Heart right ventricle (tissue), 16 donors: ENCODE results near the gene HS6ST3. TPM values are rescaled to one million over a fixed set of nuclear protein-coding genes. Genes with fewer than 3 reads are reported as not detected.

Experiments
- ATAC-seq, 8 donors: fragments of 200-7000 bp; cut with Tn5 transposase; one replicate each; pipeline ENCODE4 v1.9.1; 2020; ENCODE audit warnings: mild to moderate bottlenecking in 8 of 8, moderate library complexity in 8 of 8, moderate number of reproducible peaks in 1 of 8
- DNase-seq, 2 donors: peaks; one replicate each; pipeline ENCODE4 v3.0.0-alpha.2; 2020
- H3K27ac ChIP-seq, 10 donors: fragments of 200-600 bp; sonication (generic) in 2 of 10; one replicate each; pipeline versions ENCODE4 v1.5.0 to v1.8.0; 2020 to 2022; ENCODE audit warnings: mild to moderate bottlenecking in 3 of 10
- H3K27me3 ChIP-seq, 7 donors: fragments of 200-600 bp; one replicate each; pipeline ENCODE4 v1.8.0; 2021 to 2022; ENCODE audit warnings: mild to moderate bottlenecking in 2 of 7
- H3K36me3 ChIP-seq, 9 donors: fragments of 200-600 bp; sonication (generic) in 1 of 9; one replicate each; pipeline versions ENCODE4 v1.5.0 to v1.8.0; 2020 to 2022; ENCODE audit warnings: mild to moderate bottlenecking in 2 of 9
- H3K4me1 ChIP-seq, 9 donors: fragments of 200-600 bp; sonication (generic) in 1 of 9; one replicate each; pipeline versions ENCODE4 v1.5.0 to v1.8.0; 2020 to 2022; ENCODE audit warnings: mild to moderate bottlenecking in 4 of 9
- H3K4me3 ChIP-seq, 10 donors: fragments of 200-600 bp; sonication (generic) in 2 of 10; one replicate each; pipeline versions ENCODE4 v1.5.0 to v1.8.0; 2020 to 2022; ENCODE audit warnings: mild to moderate bottlenecking in 7 of 10, moderate library complexity in 2 of 10
- H3K9me3 ChIP-seq, 11 donors: fragments of 200-600 bp in 10 of 11; sonication (generic) in 2 of 11; one replicate each; pipeline versions ENCODE4 v1.5.0 to v1.8.0; 2013 to 2022; ENCODE audit warnings: mild to moderate bottlenecking in 2 of 11, control low read depth in 1 of 11, moderate library complexity in 1 of 11
- WGBS, 2 donors: extraction: QIAGEN DNeasy Blood & Tissue Kit; methylation state at CpG; one replicate each; pipeline ENCODE4 v1.1.7; 2013; ENCODE audit warnings: inconsistent platforms in 1 of 2; 5-methylcytosine and 5-hydroxymethylcytosine counted together
- intact Hi-C, 10 donors: fragments of 100-400 bp; cut with DNase I; formaldehyde crosslinking; loops; one replicate each; pipeline versions ENCODE4 v1.11.1 to v1.14.2; 2022
- polyA plus RNA-seq, 2 donors: library from polyadenylated mRNA; stranded (reverse); fragments of 200-250 nt; gene quantifications; one replicate each; pipeline ENCODE4 v1.2.3, GENCODE V29; 2013
- total RNA-seq, 10 donors: library from RNA; stranded (reverse); fragmentation: NEBNext Ultra II Directional in 3 of 10; extraction: Animal tissue kit (Norgen Biotek cat#: 25700) in 3 of 10; gene quantifications; one replicate each; pipeline versions ENCODE4 v1.2.1 to v1.2.4, GENCODE V29; 2021 to 2023
- TF ChIP-seq, protein P1 (sequence below), 9 donors: fragments of 200-600 bp; sonication (generic) in 2 of 9; IDR thresholded peaks; one replicate each; pipeline versions ENCODE4 v1.5.0 to v1.8.0; 2021 to 2022; ENCODE audit warnings: antibody characterized with exemption in 9 of 9, mild to moderate bottlenecking in 5 of 9, moderate library complexity in 1 of 9
- donor health status: Arrhythmogenic right ventricular cardiomyopathy.
- donor health status: ischemic (EF 13 %, LVEDD 7.1; RV severe dilation, severe dysfunction).
- donor health status: healthy with polysubstance abuse.
- donor health status: DM: no; HTN: yes; CAD: no.
- donor health status: DM: no; HTN: no; CAD: no.
- donor health status: ischemic (EF 25% LVEDD 6.9; RV normal size, moderate dysfunction).
- donor health status: ischemic (EF 25% LVEDD 5.7; RV mildly dilated, moderate dysfunction).
- donor health status: healthy.
- donor health status: DM: yes; HTN: yes; CAD: no.
- donor health status: Ischemic cardiomyopathy.
- donor health status: ischemic (EF 35%, LVEDD 5.7; RV mildly dilated, moderate dysfunction).
- donor health status: nonischemic (EF 11% LVEDD 7.7; RV severe dilation, severe dysfunction).
- donor health status: DM: yes; HTN: yes; CAD: no.
- donor health status: PGD.
- donor health status: ischemic (EF 29% LVEDD 5.4; RV normal size, mild dysfunction).
- donor health status: nonischemic (EF 23%, LVEDD 6.1; RV moderate dilation, normal function).

Gene HS6ST3
- total and polyA plus RNA-seq, 12 donors: 0.01 to 7.6 (median 1.2) TPM

DNA sequence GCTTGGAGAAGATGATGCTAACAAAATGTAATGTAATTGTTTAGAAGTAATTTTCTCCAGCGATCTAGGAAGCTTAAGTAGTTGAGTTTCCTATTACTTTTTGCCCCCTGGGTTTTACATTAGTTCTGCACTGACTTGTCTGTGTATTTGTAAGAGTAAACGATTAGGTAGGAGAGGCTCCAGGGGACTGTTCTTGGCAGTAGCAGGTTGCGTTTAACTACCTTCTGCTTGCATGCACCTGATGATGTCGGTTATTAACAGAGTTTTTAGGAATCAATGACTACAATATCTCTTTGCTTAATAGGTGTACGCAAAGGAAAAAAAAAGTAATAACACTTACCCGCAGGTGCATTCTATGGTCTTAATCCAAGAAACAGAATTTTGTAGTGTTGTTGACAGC lies 18.4 kb upstream of the HS6ST3 start:
- TF ChIP-seq, protein P1, sequence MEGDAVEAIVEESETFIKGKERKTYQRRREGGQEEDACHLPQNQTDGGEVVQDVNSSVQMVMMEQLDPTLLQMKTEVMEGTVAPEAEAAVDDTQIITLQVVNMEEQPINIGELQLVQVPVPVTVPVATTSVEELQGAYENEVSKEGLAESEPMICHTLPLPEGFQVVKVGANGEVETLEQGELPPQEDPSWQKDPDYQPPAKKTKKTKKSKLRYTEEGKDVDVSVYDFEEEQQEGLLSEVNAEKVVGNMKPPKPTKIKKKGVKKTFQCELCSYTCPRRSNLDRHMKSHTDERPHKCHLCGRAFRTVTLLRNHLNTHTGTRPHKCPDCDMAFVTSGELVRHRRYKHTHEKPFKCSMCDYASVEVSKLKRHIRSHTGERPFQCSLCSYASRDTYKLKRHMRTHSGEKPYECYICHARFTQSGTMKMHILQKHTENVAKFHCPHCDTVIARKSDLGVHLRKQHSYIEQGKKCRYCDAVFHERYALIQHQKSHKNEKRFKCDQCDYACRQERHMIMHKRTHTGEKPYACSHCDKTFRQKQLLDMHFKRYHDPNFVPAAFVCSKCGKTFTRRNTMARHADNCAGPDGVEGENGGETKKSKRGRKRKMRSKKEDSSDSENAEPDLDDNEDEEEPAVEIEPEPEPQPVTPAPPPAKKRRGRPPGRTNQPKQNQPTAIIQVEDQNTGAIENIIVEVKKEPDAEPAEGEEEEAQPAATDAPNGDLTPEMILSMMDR (IDR thresholded peaks at IDR 0.05): no peak
- no peak overlapping the region for H3K27ac ChIP-seq
- WGBS, 2 donors: 89 to 90% methylated on average over 6 of the region's 6 CpGs
- H3K9me3 ChIP-seq: no peaks in the 10 kb centered on the region
- intact Hi-C loops: no loop called here
- H3K4me3 ChIP-seq: no peak overlapping the region
- H3K27me3 ChIP-seq: peaks cover 0 to 28% (median 14%) of the 10 kb centered on the region in 7 donors
- no peaks in the 10 kb centered on the region for H3K36me3 ChIP-seq
- H3K4me1 ChIP-seq: no peaks in the 10 kb centered on the region
- DNase-seq: no peak
- no peak for ATAC-seq

DNA sequence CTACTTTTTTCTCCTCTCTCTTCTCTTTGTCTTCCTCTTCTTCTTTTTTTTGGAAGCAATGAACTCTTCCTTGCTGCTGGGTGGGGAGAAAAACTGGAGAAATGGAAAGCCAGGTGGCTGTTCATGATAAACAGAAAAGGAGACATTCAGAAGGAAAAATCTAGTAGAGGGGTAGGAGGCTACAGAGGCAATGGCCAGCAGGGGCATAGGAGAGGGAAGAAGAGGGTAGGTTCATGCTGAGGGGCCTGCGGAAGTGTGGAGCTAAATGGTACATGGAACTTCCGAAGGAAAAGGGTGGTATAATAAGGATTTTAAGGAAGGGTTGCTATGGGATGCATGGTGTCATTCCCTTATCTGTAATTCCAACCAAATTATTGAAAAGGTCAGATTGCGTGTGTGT lies 17.5 kb upstream of the HS6ST3 start:
- Histone ChIP-seq H3K9me3 (no peaks in the 10 kb centered on the region), H3K27ac (no peak overlapping the region), H3K4me1 (no peaks in the 10 kb centered on the region), H3K4me3 (no peak overlapping the region), H3K36me3 (no peaks in the 10 kb centered on the region), H3K27me3 (peaks cover 0 to 37% (median 14%) of the 10 kb centered on the region in 7 donors)
- TF ChIP-seq, protein P1 (IDR thresholded peaks at IDR 0.05): no peak
- intact Hi-C loops: no loop called here
- DNase-seq: no peak
- no peak for ATAC-seq
- 79 to 86% methylated on average over 3 of the region's 3 CpGs for WGBS, 2 donors

DNA sequence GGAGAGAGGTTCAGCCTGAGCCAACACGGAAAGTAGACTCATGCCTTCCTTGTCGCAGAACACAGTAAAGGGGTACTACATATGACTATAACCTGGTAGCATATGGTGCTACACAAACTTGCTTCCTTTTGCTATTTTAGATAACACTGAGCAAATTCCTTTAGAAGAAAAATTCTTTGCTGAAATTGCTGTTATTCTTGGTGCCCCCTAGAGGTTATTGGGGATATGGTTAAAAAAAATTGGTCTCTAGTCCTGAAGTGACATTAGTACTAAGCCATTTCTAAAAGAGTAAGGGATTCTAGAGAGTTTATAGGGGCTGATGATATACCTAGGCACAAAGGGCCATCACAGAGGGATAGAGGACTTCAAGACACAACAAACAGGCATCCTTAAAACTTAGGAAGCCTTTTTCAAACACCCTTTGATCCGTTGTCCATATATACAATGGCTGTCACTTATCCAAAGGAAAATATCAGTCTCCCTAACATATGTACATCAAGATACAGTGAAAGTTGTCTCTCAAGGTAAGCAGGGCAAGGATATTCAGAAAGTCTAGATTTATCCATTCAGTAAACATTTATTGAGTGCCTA lies 13.9 kb upstream of the HS6ST3 start:
- H3K27ac ChIP-seq: no peak overlapping the region
- H3K36me3 ChIP-seq: no peaks in the 10 kb centered on the region
- intact Hi-C loops: no loop called here
- H3K9me3 ChIP-seq: no peaks in the 10 kb centered on the region
- WGBS, 2 donors: 70 to 72% methylated on average over 3 of the region's 3 CpGs
- H3K4me1 ChIP-seq: no peaks in the 10 kb centered on the region
- H3K4me3 ChIP-seq: no peak overlapping the region
- peaks cover 0 to 40% (median 9%) of the 10 kb centered on the region in 7 donors for H3K27me3 ChIP-seq
- TF ChIP-seq, protein P1 (IDR thresholded peaks at IDR 0.05): peak in 8 of 9 donors; percentile 23 to 61 (median 52)
- DNase-seq (no peak), ATAC-seq (no peak)

DNA sequence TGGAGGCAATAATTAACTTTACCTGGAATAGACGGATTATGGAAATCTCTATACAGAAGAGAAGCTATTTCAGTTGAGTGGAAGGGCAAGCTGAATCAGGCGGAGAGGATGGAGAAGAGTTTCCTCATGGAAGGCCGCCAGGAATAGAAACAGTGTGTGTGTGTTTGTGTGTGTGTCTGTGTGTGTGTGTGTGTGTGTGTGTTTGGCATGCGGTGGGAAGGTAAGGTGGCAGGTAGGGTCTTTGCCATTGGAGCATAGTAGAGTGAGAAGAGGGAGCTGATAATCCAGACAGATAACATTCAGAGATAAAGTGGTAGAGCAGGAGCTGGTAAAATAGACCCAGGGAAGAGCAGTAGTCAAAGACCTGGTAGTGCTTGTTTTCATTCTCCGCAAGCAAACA lies 9.2 kb upstream of the HS6ST3 start:
- 79 to 80% methylated on average over 5 of the region's 5 CpGs for WGBS, 2 donors
- TF ChIP-seq, protein P1 (IDR thresholded peaks at IDR 0.05): no peak
- H3K4me3 ChIP-seq: no peak overlapping the region
- DNase-seq (no peak), ATAC-seq (no peak)
- no peaks in the 10 kb centered on the region for H3K4me1 ChIP-seq
- no peaks in the 10 kb centered on the region for H3K9me3 ChIP-seq
- no peaks in the 10 kb centered on the region for H3K36me3 ChIP-seq
- H3K27ac ChIP-seq: no peak overlapping the region
- H3K27me3 ChIP-seq: peaks cover 0 to 48% (median 17%) of the 10 kb centered on the region in 7 donors
- intact Hi-C loops: no loop called here
